ENCODE results near the gene VTA1. TPM values are rescaled to one million over a fixed set of nuclear protein-coding genes. Genes with fewer than 3 reads are reported as not detected.
"Not testable (repeated sequence)": the region's sequence is repeated elsewhere in the genome, so short reads cannot be mapped to it uniquely, and the experiment has no call there.

Gene VTA1
- total and polyA plus RNA-seq, 7 experiments from 2014 or later: 13.6 to 97.2 (median 37.2) TPM

DNA sequence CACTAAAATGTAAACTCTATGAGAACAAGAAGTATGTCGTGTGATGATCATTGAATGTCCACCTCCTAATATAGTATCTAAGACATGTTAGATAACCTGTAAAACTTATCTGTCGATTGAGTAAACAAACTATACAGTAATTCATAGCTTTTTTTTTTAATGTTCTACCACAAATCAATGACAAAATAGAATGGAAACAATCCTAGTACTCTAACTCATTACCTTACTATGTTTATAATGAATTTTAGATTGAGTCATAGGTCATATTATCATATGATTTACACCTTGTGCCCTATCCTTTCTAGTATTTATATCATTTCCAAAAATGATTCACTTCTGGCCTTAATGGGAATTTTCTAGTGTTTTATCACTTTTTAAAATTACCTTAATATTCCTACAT lies 6.1 kb downstream of the VTA1 start:
- Histone ChIP-seq H3K36me3 (ENCODE audit: control insufficient read depth in 2 of 3, insufficient read depth in 3 of 3, low read length in 3 of 3) (no peaks in the 10 kb centered on the region), H3K27ac (ENCODE audit: low read depth, low read length) (no peak overlapping the region), H3K4me1 (ENCODE audit: control insufficient read depth in 2 of 2, insufficient read depth in 2 of 2, low read length in 2 of 2) (peaks cover 10 to 15% of the 10 kb centered on the region in 2 donors), H3K9me3 (ENCODE audit: control insufficient read depth in 2 of 3, low read length in 3 of 3) (no peaks in the 10 kb centered on the region), H3K27me3 (ENCODE audit: control insufficient read depth in 2 of 2, insufficient read depth in 2 of 2, low read length in 2 of 2) (no peaks in the 10 kb centered on the region), H3K4me3 (ENCODE audit: low read length) (no peak overlapping the region)
- intact Hi-C loops (cut with micrococcal nuclease): no loop called here
- H3K4me3 Mint-ChIP-seq: peak overlapping the region in 3 of 10 donors; percentile 4 to 47 (median 25)
- peak overlapping the region in 4 of 9 donors; percentile 2 to 43 (median 21) for H3K27ac Mint-ChIP-seq
- peaks cover 40 to 87% (median 77%) of the 10 kb centered on the region in 7 donors for H3K4me1 Mint-ChIP-seq
- ChIA-PET CTCF (interaction anchor here (1.5 kb wide), 1 partner anchor 11 kb away, joined by 4 read pairs; no protein-coding TSS in a partner anchor), POLR2A (no interaction called here)
- no peaks in the 10 kb centered on the region for H3K27me3 Mint-ChIP-seq
- no peak for DNase-seq
- H3K9me3 Mint-ChIP-seq: no peaks in the 10 kb centered on the region
- peaks cover 0 to 18% (median 5%) of the 10 kb centered on the region in 5 donors for H3K36me3 Mint-ChIP-seq
- no peak for ATAC-seq

DNA sequence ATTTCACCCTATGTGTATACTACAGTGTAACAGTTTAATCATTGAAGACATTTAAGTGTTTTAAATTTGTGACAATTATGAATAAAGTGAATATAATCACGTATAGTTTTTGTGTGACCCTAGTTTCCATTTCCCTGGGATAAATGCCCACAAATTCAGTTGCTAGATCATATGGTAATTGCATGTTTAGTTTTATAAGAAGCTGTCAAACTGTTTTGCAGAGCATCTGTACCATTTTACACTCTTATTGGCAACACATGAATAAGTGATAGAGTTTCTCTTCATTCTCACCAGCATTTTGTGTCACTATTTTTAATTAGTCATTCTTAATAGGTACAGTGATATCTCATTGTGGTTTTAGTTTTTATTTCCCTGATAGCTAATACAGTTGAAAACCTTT lies 7.3 kb downstream of the VTA1 start:
- Histone ChIP-seq H3K9me3 (ENCODE audit: control insufficient read depth in 2 of 3, low read length in 3 of 3) (no peaks in the 10 kb centered on the region), H3K36me3 (ENCODE audit: control insufficient read depth in 2 of 3, insufficient read depth in 3 of 3, low read length in 3 of 3) (no peaks in the 10 kb centered on the region), H3K27ac (ENCODE audit: low read depth, low read length) (no peak overlapping the region), H3K4me3 (ENCODE audit: low read length) (no peak overlapping the region), H3K27me3 (ENCODE audit: control insufficient read depth in 2 of 2, insufficient read depth in 2 of 2, low read length in 2 of 2) (no peaks in the 10 kb centered on the region), H3K4me1 (ENCODE audit: control insufficient read depth in 2 of 2, insufficient read depth in 2 of 2, low read length in 2 of 2) (peaks cover 0 to 6% of the 10 kb centered on the region in 2 donors)
- intact Hi-C loops (cut with micrococcal nuclease): no loop called here
- ChIA-PET POLR2A (no interaction called here), CTCF (interaction anchor here (0.7 to 1.6 kb wide), 3 partner anchors 10 to 233 kb away, joined by 4 to 7 read pairs (median 4); no protein-coding TSS in a partner anchor)
- no peaks in the 10 kb centered on the region for H3K27me3 Mint-ChIP-seq
- peak overlapping the region in 1 of 10 donors; percentile 4 for H3K4me3 Mint-ChIP-seq
- ATAC-seq (no peak), DNase-seq (no peak)
- H3K27ac Mint-ChIP-seq: peak overlapping the region in 4 of 9 donors; percentile 6 to 22 (median 16)
- peaks cover 0 to 17% (median 5%) of the 10 kb centered on the region in 5 donors for H3K36me3 Mint-ChIP-seq
- peaks cover 33 to 81% (median 70%) of the 10 kb centered on the region in 7 donors for H3K4me1 Mint-ChIP-seq
- no peaks in the 10 kb centered on the region for H3K9me3 Mint-ChIP-seq

DNA sequence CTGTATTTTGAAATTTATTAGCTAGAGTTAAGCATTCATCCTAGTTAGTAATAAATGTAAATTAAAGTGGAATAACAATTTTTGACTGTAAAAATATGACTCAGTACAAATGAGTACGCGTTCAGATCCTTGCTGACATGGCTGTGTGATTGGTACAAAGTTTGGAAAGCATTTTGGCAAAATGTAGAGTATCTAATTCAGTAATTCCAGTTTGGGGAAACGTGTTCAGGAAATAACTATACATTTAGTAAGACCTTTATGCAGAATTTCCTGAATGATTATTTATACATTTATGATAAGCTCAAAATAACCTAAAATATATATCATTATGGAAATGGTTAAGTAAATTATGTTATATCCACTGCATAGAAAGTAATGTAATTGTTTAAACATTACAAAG lies 8.0 kb downstream of the VTA1 start:
- peaks cover 0 to 18% (median 3%) of the 10 kb centered on the region in 5 donors for H3K36me3 Mint-ChIP-seq
- H3K9me3 Mint-ChIP-seq: no peaks in the 10 kb centered on the region
- intact Hi-C loops (cut with micrococcal nuclease): loop anchor here in 1 of 2 donors (5.0 kb wide), 1 partner anchor 317 kb away; no protein-coding TSS in a partner anchor
- Histone ChIP-seq H3K36me3 (ENCODE audit: control insufficient read depth in 2 of 3, insufficient read depth in 3 of 3, low read length in 3 of 3) (no peaks in the 10 kb centered on the region), H3K4me1 (ENCODE audit: control insufficient read depth in 2 of 2, insufficient read depth in 2 of 2, low read length in 2 of 2) (peaks cover 0 to 6% of the 10 kb centered on the region in 2 donors), H3K9me3 (ENCODE audit: control insufficient read depth in 2 of 3, low read length in 3 of 3) (no peaks in the 10 kb centered on the region), H3K4me3 (ENCODE audit: low read length) (no peak overlapping the region), H3K27ac (ENCODE audit: low read depth, low read length) (no peak overlapping the region), H3K27me3 (ENCODE audit: control insufficient read depth in 2 of 2, insufficient read depth in 2 of 2, low read length in 2 of 2) (no peaks in the 10 kb centered on the region)
- H3K27me3 Mint-ChIP-seq: no peaks in the 10 kb centered on the region
- ChIA-PET CTCF (interaction anchor here (1.2 to 1.7 kb wide), 4 partner anchors 9 to 232 kb away, joined by 3 to 7 read pairs (median 5); no protein-coding TSS in a partner anchor), POLR2A (no interaction called here)
- no peak overlapping the region for H3K4me3 Mint-ChIP-seq
- peak overlapping the region in 3 of 9 donors; percentile 22 to 82 (median 52) for H3K27ac Mint-ChIP-seq
- H3K4me1 Mint-ChIP-seq: peaks cover 31 to 80% (median 68%) of the 10 kb centered on the region in 7 donors
- DNase-seq (no peak), ATAC-seq (no peak)

DNA sequence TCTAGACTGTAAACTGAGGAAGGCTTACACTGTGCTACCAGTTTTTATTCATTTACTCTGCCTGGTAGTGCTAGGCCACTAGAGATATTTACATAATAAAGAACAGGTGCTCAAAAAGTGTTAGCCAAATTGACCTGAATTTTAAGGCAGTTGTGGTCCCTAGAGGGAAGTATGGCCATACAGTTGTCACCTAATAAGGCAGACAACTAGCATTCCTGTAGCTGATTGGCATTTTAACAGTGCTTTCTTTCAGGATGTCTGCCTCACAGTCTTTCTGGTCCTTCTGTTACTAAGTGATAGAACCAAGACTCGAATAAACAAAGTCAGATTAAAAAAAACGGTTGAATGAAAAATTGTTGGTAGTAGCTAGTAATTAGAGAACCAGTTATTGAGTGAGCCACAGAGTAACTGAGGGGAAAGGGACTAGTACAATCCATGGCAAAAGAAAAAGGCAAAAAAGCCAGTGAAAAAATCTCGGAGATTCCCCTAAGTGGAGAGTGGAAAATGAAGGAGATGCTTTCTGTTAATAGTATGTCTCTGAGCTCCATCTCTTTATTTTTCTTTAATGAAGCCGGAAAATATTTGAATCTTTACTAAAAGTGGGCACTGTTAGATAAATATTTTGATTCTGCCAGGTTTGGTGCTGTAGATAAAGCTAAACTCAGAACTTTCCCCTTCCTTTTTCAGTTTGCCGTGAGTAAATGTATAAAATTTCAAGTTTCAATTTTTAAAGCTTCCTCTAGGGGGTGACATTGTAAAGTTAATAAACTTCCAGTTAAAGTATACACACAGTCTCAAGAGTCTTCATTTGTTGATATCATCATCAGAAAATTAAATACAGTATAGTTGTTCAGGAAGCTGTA lies 9.1 kb downstream of the VTA1 start:
- Mint-ChIP-seq H3K36me3 (peaks cover 0 to 13% (median 0%) of the 10 kb centered on the region in 5 donors), H3K4me3 (peak overlapping the region in 9 of 10 donors; percentile 1 to 59 (median 20)), H3K9me3 (no peaks in the 10 kb centered on the region), H3K4me1 (peaks cover 26 to 79% (median 64%) of the 10 kb centered on the region in 7 donors), H3K27ac (peak overlapping the region; percentile 19 to 89 (median 46)), H3K27me3 (no peaks in the 10 kb centered on the region)
- no peak overlapping the region for H3K4me3 ChIP-seq (ENCODE audit: low read length)
- no peaks in the 10 kb centered on the region for H3K9me3 ChIP-seq (ENCODE audit: control insufficient read depth in 2 of 3, low read length in 3 of 3)
- DNase-seq: peak in 6 of 9 donors; percentile 8 to 51 (median 39)
- CTCF ChIA-PET: interaction anchor here (0.7 to 1.7 kb wide), 16 partner anchors 8 to 536 kb away, joined by 3 to 7 read pairs (median 4); partner anchors contain the start of genes NMBR and VTA1
- intact Hi-C loops (cut with micrococcal nuclease): loop anchor here (1.0 to 5.0 kb wide), 4 partner anchors 15 to 316 kb away; no protein-coding TSS in a partner anchor
- peak; percentile 80 for ATAC-seq
- peak overlapping the region; percentile 18 for H3K27ac ChIP-seq (ENCODE audit: low read depth, low read length)
- peaks cover 0 to 6% of the 10 kb centered on the region in 2 donors for H3K4me1 ChIP-seq (ENCODE audit: control insufficient read depth in 2 of 2, insufficient read depth in 2 of 2, low read length in 2 of 2)
- no peaks in the 10 kb centered on the region for H3K36me3 ChIP-seq (ENCODE audit: control insufficient read depth in 2 of 3, insufficient read depth in 3 of 3, low read length in 3 of 3)
- no peaks in the 10 kb centered on the region for H3K27me3 ChIP-seq (ENCODE audit: control insufficient read depth in 2 of 2, insufficient read depth in 2 of 2, low read length in 2 of 2)
- POLR2A ChIA-PET: interaction anchor here (2.5 kb wide), 1 partner anchor 9 kb away, joined by 14 read pairs; the partner anchor contains the start of genes NMBR and VTA1

DNA sequence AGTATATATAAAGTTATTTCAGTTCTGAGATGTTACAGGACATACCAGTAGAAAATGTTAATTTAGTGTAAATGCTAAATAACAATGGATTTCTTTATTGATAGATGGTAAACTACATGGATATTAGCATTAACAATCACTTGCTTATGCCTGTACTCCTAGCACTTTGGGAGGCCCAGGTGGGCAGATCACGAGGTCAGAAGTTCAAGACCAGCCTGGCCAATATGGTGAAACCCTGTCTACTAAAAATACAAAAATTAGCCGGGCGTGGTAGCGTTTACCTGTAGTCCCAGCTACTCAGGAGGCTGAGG lies 9.7 kb downstream of the VTA1 start:
- ChIA-PET POLR2A (interaction anchor here (2.5 kb wide), 1 partner anchor 9 kb away, joined by 14 read pairs; the partner anchor contains the start of genes NMBR and VTA1), CTCF (interaction anchor here (0.7 to 1.6 kb wide), 10 partner anchors 11 to 535 kb away, joined by 3 to 7 read pairs (median 4); partner anchors contain the start of gene NMBR)
- not testable (repeated sequence) for H3K9me3 ChIP-seq (ENCODE audit: control insufficient read depth in 2 of 3, low read length in 3 of 3); H3K36me3 ChIP-seq (ENCODE audit: control insufficient read depth in 2 of 3, insufficient read depth in 3 of 3, low read length in 3 of 3); H3K27me3 Mint-ChIP-seq; ATAC-seq; H3K9me3 Mint-ChIP-seq; H3K4me1 ChIP-seq (ENCODE audit: control insufficient read depth in 2 of 2, insufficient read depth in 2 of 2, low read length in 2 of 2); H3K27ac ChIP-seq (ENCODE audit: low read depth, low read length); DNase-seq; H3K27me3 ChIP-seq (ENCODE audit: control insufficient read depth in 2 of 2, insufficient read depth in 2 of 2, low read length in 2 of 2); H3K4me3 ChIP-seq (ENCODE audit: low read length)
- Mint-ChIP-seq H3K4me1 (peaks cover 23 to 77% (median 58%) of the 10 kb centered on the region in 7 donors), H3K4me3 (peak overlapping the region in 2 of 10 donors; percentile 14 to 50), H3K27ac (peak overlapping the region in 5 of 9 donors; percentile 40 to 89 (median 62)), H3K36me3 (peaks cover 0 to 13% (median 0%) of the 10 kb centered on the region in 5 donors)
- intact Hi-C loops (cut with micrococcal nuclease): loop anchor here (1.0 to 5.0 kb wide), 5 partner anchors 9 to 316 kb away; no protein-coding TSS in a partner anchor

DNA sequence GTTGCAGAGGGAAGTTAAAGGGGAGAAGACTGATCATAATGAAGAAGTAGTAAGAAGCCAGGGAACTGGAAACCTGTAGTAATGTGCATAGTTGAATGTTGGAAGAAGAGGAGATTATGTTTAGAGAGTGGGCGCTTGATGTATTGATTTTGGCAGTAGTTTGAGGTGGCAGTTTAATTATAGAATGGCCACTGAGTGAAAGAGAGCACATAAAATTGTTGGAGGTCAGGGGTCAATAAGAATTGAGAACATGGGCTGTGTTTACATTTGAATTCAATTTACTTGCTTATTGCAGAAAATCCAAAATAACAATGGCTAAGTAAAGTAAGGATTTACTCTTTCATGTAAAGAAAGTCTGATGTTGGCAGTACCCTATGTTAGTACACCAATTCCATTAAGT lies 15.7 kb downstream of the VTA1 start:
- POLR2A ChIA-PET: no interaction called here
- DNase-seq (no peak), ATAC-seq (no peak)
- Mint-ChIP-seq H3K27me3 (no peaks in the 10 kb centered on the region), H3K27ac (peak overlapping the region in 4 of 9 donors; percentile 2 to 37 (median 18)), H3K9me3 (no peaks in the 10 kb centered on the region), H3K36me3 (peaks cover 0 to 21% (median 8%) of the 10 kb centered on the region in 5 donors), H3K4me1 (peaks cover 16 to 67% (median 45%) of the 10 kb centered on the region in 7 donors), H3K4me3 (peak overlapping the region in 3 of 10 donors; percentile 10 to 47 (median 32))
- no peaks in the 10 kb centered on the region for H3K4me1 ChIP-seq (ENCODE audit: control insufficient read depth in 2 of 2, insufficient read depth in 2 of 2, low read length in 2 of 2)
- no peak overlapping the region for H3K4me3 ChIP-seq (ENCODE audit: low read length)
- H3K27ac ChIP-seq (ENCODE audit: low read depth, low read length): no peak overlapping the region
- H3K36me3 ChIP-seq (ENCODE audit: control insufficient read depth in 2 of 3, insufficient read depth in 3 of 3, low read length in 3 of 3): peaks cover 0 to 16% (median 9%) of the 10 kb centered on the region in 3 experiments
- H3K9me3 ChIP-seq (ENCODE audit: control insufficient read depth in 2 of 3, low read length in 3 of 3): no peaks in the 10 kb centered on the region
- CTCF ChIA-PET: no interaction called here
- intact Hi-C loops (cut with micrococcal nuclease): no loop called here
- no peaks in the 10 kb centered on the region for H3K27me3 ChIP-seq (ENCODE audit: control insufficient read depth in 2 of 2, insufficient read depth in 2 of 2, low read length in 2 of 2)
